ENCODE measurements around the gene GDA. TPM values are rescaled to one million over a fixed set of nuclear protein-coding genes. Genes with fewer than 3 reads are reported as not detected.

Gene GDA
- total and polyA plus RNA-seq, 2 experiments from 2014 or later = not detected

- H3K9ac ChIP-seq = no peak overlapping the region
- in situ Hi-C loops (cut with MboI) = loop anchor here (25.0 kb wide), 1 partner anchor 738 kb away; no protein-coding TSS in a partner anchor
- no peak overlapping the region for H2AFZ ChIP-seq
- 83% methylated on average over 8 of the region's 8 CpGs for WGBS, 2 experiments (ENCODE audit: low coverage in 1 of 2, low lambda C conversion rate in 2 of 2, missing lambda C conversion rate in 2 of 2)
- no peak overlapping the region for H3K27ac ChIP-seq
- no peaks in the 10 kb centered on the region for H3K9me2 ChIP-seq (ENCODE audit: insufficient read depth)
- H3K4me1 ChIP-seq (ENCODE audit: insufficient read depth) = peaks cover under 1% of the 10 kb centered on the region
- TF ChIP-seq EZH2phosphoT487 (IDR thresholded peaks at IDR 0.05; ENCODE audit: insufficient read depth, low read depth) (no peak), EZH2 (IDR thresholded peaks at IDR 0.05; ENCODE audit: insufficient read depth, poor library complexity, severe bottlenecking) (no peak)
- H3K36me3 ChIP-seq (ENCODE audit: low read depth) = no peaks in the 10 kb centered on the region
- no peaks in the 10 kb centered on the region for H3F3A ChIP-seq (ENCODE audit: insufficient read depth)
- H3K4me3 ChIP-seq = no peak overlapping the region
- DNase-seq = no peak
- no peaks in the 10 kb centered on the region for H3K27me3 ChIP-seq (replicated peaks; ENCODE audit: insufficient read depth)
- no peaks in the 10 kb centered on the region for H3K9me3 ChIP-seq (ENCODE audit: low read depth)
- no peak overlapping the region for H3K4me2 ChIP-seq (ENCODE audit: unreplicated experiment)
- H4K20me1 ChIP-seq (ENCODE audit: insufficient read depth) = no peaks in the 10 kb centered on the region
- no peaks in the 10 kb centered on the region for H3K79me2 ChIP-seq (ENCODE audit: insufficient read depth)
These were observed 149.9 kb downstream of the GDA start for GRCh38 chr9:72299017-72299603.

GRCh38 chr9:72300873-72301272 lies 151.6 kb downstream of the GDA start:
- peaks cover 6% of the 10 kb centered on the region; the same call in 1 of the 2 replicates for H3K79me2 ChIP-seq (ENCODE audit: insufficient read depth)
- no peaks in the 10 kb centered on the region for H3F3A ChIP-seq (ENCODE audit: insufficient read depth)
- H3K9ac ChIP-seq = no peak overlapping the region
- H3K9me2 ChIP-seq (ENCODE audit: insufficient read depth) = no peaks in the 10 kb centered on the region
- peaks cover 5% of the 10 kb centered on the region for H3K4me1 ChIP-seq (ENCODE audit: insufficient read depth)
- no peak overlapping the region for H3K27ac ChIP-seq
- H3K4me3 ChIP-seq = no peak overlapping the region
- no peaks in the 10 kb centered on the region for H3K27me3 ChIP-seq (replicated peaks; ENCODE audit: insufficient read depth)
- DNase-seq = no peak
- 84 to 87% methylated on average over 4 of the region's 4 CpGs for WGBS, 2 experiments (ENCODE audit: low coverage in 1 of 2, low lambda C conversion rate in 2 of 2, missing lambda C conversion rate in 2 of 2)
- no peak overlapping the region for H3K4me2 ChIP-seq (ENCODE audit: unreplicated experiment)
- no peaks in the 10 kb centered on the region for H3K9me3 ChIP-seq (ENCODE audit: low read depth)
- TF ChIP-seq EZH2 (IDR thresholded peaks at IDR 0.05; ENCODE audit: insufficient read depth, poor library complexity, severe bottlenecking) (no peak), EZH2phosphoT487 (IDR thresholded peaks at IDR 0.05; ENCODE audit: insufficient read depth, low read depth) (no peak)
- no peak overlapping the region for H2AFZ ChIP-seq
- no peaks in the 10 kb centered on the region for H4K20me1 ChIP-seq (ENCODE audit: insufficient read depth)
- in situ Hi-C loops (cut with MboI) = no loop called here
- H3K36me3 ChIP-seq (ENCODE audit: low read depth) = no peaks in the 10 kb centered on the region

Small RNAs within 50 kb of the gene (small RNA-seq; reads per million reads assigned to genes)
- not detected for gene RNA5SP285 (ENCODE audit: low read depth, low replicate concordance)

Other genes with a start within 250 kb of the GDA start
- 10.7 and 14.4 TPM in 2 replicates for gene ABHD17B, start 238.2 kb upstream of the GDA start, total RNA-seq (2014; rRNA removed; shearing (Covaris generic))
- gene ABHD17B, start 238.2 kb upstream of the GDA start, polyA plus RNA-seq (2016; fragmentation: Nextera tagmentation; extraction: Ambion mirVana) = 6.3 and 7.7 TPM in 2 replicates
- 12.1 and 16.3 TPM in 2 replicates for gene C9orf85, start 237.8 kb upstream of the GDA start, total RNA-seq (2014; rRNA removed; shearing (Covaris generic))
- gene C9orf85, start 237.8 kb upstream of the GDA start, polyA plus RNA-seq (2016; fragmentation: Nextera tagmentation; extraction: Ambion mirVana) = 11.8 and 13.2 TPM in 2 replicates
- gene C9orf57, start 88.8 kb upstream of the GDA start, total RNA-seq (2014; rRNA removed; shearing (Covaris generic)) = not detected in 2 replicates
- gene C9orf57, start 88.8 kb upstream of the GDA start, polyA plus RNA-seq (2016; fragmentation: Nextera tagmentation; extraction: Ambion mirVana) = not detected in 2 replicates
- 166 and 184 TPM in 2 replicates for gene ZFAND5, start 215.8 kb downstream of the GDA start, total RNA-seq (2014; rRNA removed; shearing (Covaris generic))
- gene ZFAND5, start 215.8 kb downstream of the GDA start, polyA plus RNA-seq (2016; fragmentation: Nextera tagmentation; extraction: Ambion mirVana) = 178 and 181 TPM in 2 replicates

Data from GM23248 (cell line).